ENCODE measurements around the gene ADGRG7. TPM values are rescaled to one million over a fixed set of nuclear protein-coding genes. Genes with fewer than 3 reads are reported as not detected.

Gene ADGRG7
- total RNA-seq (2014; rRNA removed; shearing (Covaris generic)) = not detected in 2 replicates

GRCh38 chr3:100609305-100609704 is at the start of gene ADGRG7:
ADGRG7 (plus strand) TSS chr3:100609601; CDS start chr3:100609857, 256 bp downstream.

GRCh38 chr3:100708989-100709841 is 99.8 kb downstream of the ADGRG7 start, which contains the start of gene TFG:
TFG (plus strand) TSS chr3:100709494; CDS start chr3:100713686, 4,192 bp downstream.

Small RNA genes lying within 50 kb of the gene (small RNA-seq; reads per million reads assigned to genes)
- gene RF00322 = not detected

Other genes with a start within 250 kb of the ADGRG7 start
- gene TOMM70, start 208.5 kb upstream of the ADGRG7 start, total RNA-seq (2014; rRNA removed; shearing (Covaris generic)) = 67.7 and 72.8 TPM in 2 replicates
- 2.9 and 3.8 TPM in 2 replicates for gene LNP1, start 208.1 kb upstream of the ADGRG7 start, total RNA-seq (2014; rRNA removed; shearing (Covaris generic))
- 0.82 and 1.4 TPM in 2 replicates for gene TMEM45A, start 117.0 kb upstream of the ADGRG7 start, total RNA-seq (2014; rRNA removed; shearing (Covaris generic))
- 55.6 and 63.8 TPM in 2 replicates for gene TFG, start 99.9 kb downstream of the ADGRG7 start, total RNA-seq (2014; rRNA removed; shearing (Covaris generic))